ENCODE results near the gene STX5. TPM values are rescaled to one million over a fixed set of nuclear protein-coding genes. Genes with fewer than 3 reads are reported as not detected.

Gene STX5
- total and polyA plus RNA-seq, 3 experiments from 2014 or later = 34.7 to 37.2 (median 35.3) TPM

- Mint-ChIP-seq H3K4me1 (peaks cover 46 to 71% (median 51%) of the 10 kb centered on the region in 3 donors), H3K4me3 (peak overlapping the region in 6 of 7 donors; percentile 94 to 99 (median 98)), H3K27ac (peak overlapping the region; percentile 27 to 96 (median 91)), H3K27me3 (peaks cover 0 to 6% of the 10 kb centered on the region in 2 donors), H3K36me3 (peaks cover 6 to 52% (median 24%) of the 10 kb centered on the region in 3 donors), H3K9me3 (peaks cover 0 to 5% (median 0%) of the 10 kb centered on the region in 5 donors)
- Histone ChIP-seq H3K36me3 (ENCODE audit: insufficient read depth, low read length) (peaks cover 35% of the 10 kb centered on the region), H3K4me3 (ENCODE audit: low read length) (no peak overlapping the region), H3K27ac (ENCODE audit: low read depth, low read length) (no peak overlapping the region), H3K4me1 (ENCODE audit: insufficient read depth, low read length) (peaks cover 47% of the 10 kb centered on the region), H3K27me3 (ENCODE audit: insufficient read depth, low read length, poor library complexity, severe bottlenecking) (no peaks in the 10 kb centered on the region), H3K9me3 (ENCODE audit: low read length) (no peaks in the 10 kb centered on the region)
- no peak for DNase-seq
- POLR2A ChIA-PET = interaction anchor here (1.2 to 8.5 kb wide), 5 partner anchors 12 to 143 kb away, joined by 3 to 215 read pairs (median 5); partner anchors contain the start of genes SLC3A2, WDR74 and ZBTB3
- CTCF ChIA-PET = no interaction called here
Observed at GRCh38 chr11:62852523-62853188, 20.8 kb upstream of the STX5 start.

DNA sequence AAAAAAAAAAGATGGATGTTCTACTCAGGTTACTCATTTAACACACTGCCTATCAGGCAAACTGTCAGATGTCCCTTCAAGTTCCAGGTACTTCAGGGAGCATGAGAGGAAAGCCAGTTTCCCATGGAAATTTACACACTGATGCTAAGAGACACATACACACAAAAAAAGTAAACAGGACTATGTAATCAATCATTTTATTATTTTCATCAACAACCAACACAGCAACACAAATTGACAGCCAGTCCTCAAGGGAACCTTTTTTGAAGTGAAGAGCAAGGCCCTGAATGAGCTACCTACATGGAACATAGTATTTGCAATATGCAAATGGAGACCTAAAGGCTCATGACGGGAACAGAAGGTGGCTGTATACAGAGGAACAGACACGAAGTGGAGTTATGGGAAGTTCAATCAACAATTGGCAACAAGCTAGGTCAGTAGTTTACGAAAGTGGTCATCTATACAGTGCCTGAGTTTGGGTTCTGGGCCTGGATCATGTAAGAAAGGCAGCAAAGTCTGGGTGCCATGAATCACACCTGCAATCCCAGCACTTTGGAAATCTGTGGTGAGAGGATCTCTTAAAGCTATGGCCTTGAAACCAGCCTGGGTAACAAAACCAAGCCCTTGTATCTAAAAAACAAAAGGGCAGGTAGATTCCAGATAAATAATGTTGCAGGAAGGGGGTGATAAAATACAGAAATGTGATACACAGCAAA is 20.1 kb upstream of the STX5 start:
- Mint-ChIP-seq H3K4me3 (peak overlapping the region in 5 of 7 donors; percentile 2 to 89 (median 19)), H3K36me3 (peaks cover 6 to 52% (median 24%) of the 10 kb centered on the region in 3 donors), H3K27ac (peak overlapping the region; percentile 58 to 92 (median 86)), H3K27me3 (peaks cover 0 to 6% of the 10 kb centered on the region in 2 donors), H3K4me1 (peaks cover 46 to 67% (median 49%) of the 10 kb centered on the region in 3 donors), H3K9me3 (peaks cover 0 to 5% (median 0%) of the 10 kb centered on the region in 5 donors)
- no peak for DNase-seq
- no peak overlapping the region for H3K27ac ChIP-seq (ENCODE audit: low read depth, low read length)
- peaks cover 35% of the 10 kb centered on the region for H3K36me3 ChIP-seq (ENCODE audit: insufficient read depth, low read length)
- no peaks in the 10 kb centered on the region for H3K27me3 ChIP-seq (ENCODE audit: insufficient read depth, low read length, poor library complexity, severe bottlenecking)
- no peak overlapping the region for H3K4me3 ChIP-seq (ENCODE audit: low read length)
- peaks cover 47% of the 10 kb centered on the region for H3K4me1 ChIP-seq (ENCODE audit: insufficient read depth, low read length)
- no peaks in the 10 kb centered on the region for H3K9me3 ChIP-seq (ENCODE audit: low read length)
- CTCF ChIA-PET = no interaction called here
- POLR2A ChIA-PET = interaction anchor here (0.9 to 8.5 kb wide), 4 partner anchors 11 to 299 kb away, joined by 3 to 215 read pairs (median 5); partner anchors contain the start of genes WDR74 and ZBTB3

DNA sequence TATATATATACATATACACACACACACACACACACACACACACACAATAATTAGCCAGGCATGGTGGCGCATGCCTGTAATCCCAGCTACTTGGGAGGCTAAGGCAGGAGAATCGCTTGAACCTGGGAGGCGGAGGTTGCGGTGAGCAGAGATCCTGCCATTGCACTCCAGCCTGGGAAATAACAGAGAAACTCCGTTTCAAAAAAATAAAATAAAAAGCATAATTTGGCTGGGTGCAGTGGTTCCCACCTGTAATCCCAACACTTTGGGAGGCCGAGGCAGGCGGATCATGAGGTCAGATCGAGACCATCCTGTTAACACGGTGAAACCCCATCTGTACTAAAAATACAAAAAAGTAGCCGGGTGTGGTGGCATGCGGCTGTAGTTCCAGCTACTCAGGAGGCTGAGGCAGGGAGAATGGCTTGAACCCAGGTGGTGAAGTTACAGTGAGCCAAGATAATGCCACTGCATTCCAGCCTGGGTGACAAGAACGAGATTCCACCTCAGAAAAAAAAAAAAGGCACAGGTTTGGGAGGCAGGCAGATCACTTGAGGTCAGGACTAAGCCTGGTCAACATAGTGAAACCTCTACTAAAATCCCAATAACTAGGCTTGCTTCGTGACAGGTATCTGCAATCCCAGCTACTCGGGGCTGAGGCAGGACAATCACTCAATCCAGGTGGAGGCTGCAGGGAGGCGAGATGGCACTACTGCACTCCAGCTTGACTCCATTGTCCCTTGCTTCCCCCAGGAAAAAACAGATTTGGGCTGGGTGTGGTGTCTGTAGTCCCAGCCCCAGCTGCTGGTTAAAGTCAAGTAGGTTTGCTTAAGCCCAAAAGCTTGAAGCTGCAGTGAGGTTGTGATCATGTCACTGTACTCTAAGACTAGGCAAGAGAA is 19.3 kb upstream of the STX5 start:
- Histone ChIP-seq H3K27ac (ENCODE audit: low read depth, low read length) (no peak overlapping the region), H3K9me3 (ENCODE audit: low read length) (no peaks in the 10 kb centered on the region), H3K36me3 (ENCODE audit: insufficient read depth, low read length) (peaks cover 35% of the 10 kb centered on the region), H3K27me3 (ENCODE audit: insufficient read depth, low read length, poor library complexity, severe bottlenecking) (no peaks in the 10 kb centered on the region), H3K4me3 (ENCODE audit: low read length) (no peak overlapping the region), H3K4me1 (ENCODE audit: insufficient read depth, low read length) (peaks cover 41% of the 10 kb centered on the region)
- Mint-ChIP-seq H3K36me3 (peaks cover 6 to 52% (median 24%) of the 10 kb centered on the region in 3 donors), H3K27me3 (peaks cover 0 to 6% of the 10 kb centered on the region in 2 donors), H3K4me3 (peak overlapping the region in 2 of 7 donors; percentile 2 to 89), H3K9me3 (peaks cover 0 to 5% (median 0%) of the 10 kb centered on the region in 5 donors), H3K4me1 (peaks cover 42 to 62% (median 45%) of the 10 kb centered on the region in 3 donors), H3K27ac (peak overlapping the region; percentile 58 to 92 (median 86))
- DNase-seq = no peak
- POLR2A ChIA-PET = interaction anchor here (0.9 to 8.5 kb wide), 4 partner anchors 10 to 298 kb away, joined by 5 to 215 read pairs (median 5); partner anchors contain the start of genes TEX54, WDR74 and ZBTB3
- CTCF ChIA-PET = interaction anchor here (1.5 kb wide), 1 partner anchor 10 kb away, joined by 5 read pairs; no protein-coding TSS in a partner anchor

GRCh38 chr11:62847767-62848314 is 16.0 kb upstream of the STX5 start:
- Histone ChIP-seq H3K27me3 (ENCODE audit: insufficient read depth, low read length, poor library complexity, severe bottlenecking) (no peaks in the 10 kb centered on the region), H3K27ac (ENCODE audit: low read depth, low read length) (no peak overlapping the region), H3K4me3 (ENCODE audit: low read length) (no peak overlapping the region), H3K36me3 (ENCODE audit: insufficient read depth, low read length) (peaks cover 15% of the 10 kb centered on the region), H3K4me1 (ENCODE audit: insufficient read depth, low read length) (peaks cover 18% of the 10 kb centered on the region), H3K9me3 (ENCODE audit: low read length) (no peaks in the 10 kb centered on the region)
- H3K4me3 Mint-ChIP-seq = no peak overlapping the region
- H3K36me3 Mint-ChIP-seq = peaks cover 6 to 20% (median 9%) of the 10 kb centered on the region in 3 donors
- POLR2A ChIA-PET = no interaction called here
- H3K27ac Mint-ChIP-seq = peak overlapping the region in 2 of 8 donors; percentile 30 to 76
- no peaks in the 10 kb centered on the region for H3K9me3 Mint-ChIP-seq
- no peaks in the 10 kb centered on the region for H3K27me3 Mint-ChIP-seq
- no peak for DNase-seq
- peaks cover 10 to 34% (median 15%) of the 10 kb centered on the region in 3 donors for H3K4me1 Mint-ChIP-seq
- CTCF ChIA-PET = interaction anchor here (0.7 kb wide), 1 partner anchor 236 kb away, joined by 4 read pairs; no protein-coding TSS in a partner anchor

GRCh38 chr11:62846177-62846576 is 14.3 kb upstream of the STX5 start:
- ChIA-PET CTCF (interaction anchor here (1.9 kb wide), 1 partner anchor 9 kb away, joined by 4 read pairs; no protein-coding TSS in a partner anchor), POLR2A (interaction anchor here (0.6 kb wide), 1 partner anchor 1421 kb away, joined by 7 read pairs; no protein-coding TSS in a partner anchor)
- no peaks in the 10 kb centered on the region for H3K9me3 ChIP-seq (ENCODE audit: low read length)
- peaks cover 11% of the 10 kb centered on the region for H3K4me1 ChIP-seq (ENCODE audit: insufficient read depth, low read length)
- Mint-ChIP-seq H3K36me3 (peaks cover 0 to 3% (median 0%) of the 10 kb centered on the region in 3 donors), H3K4me3 (no peak overlapping the region), H3K27ac (no peak overlapping the region), H3K4me1 (peaks cover 0 to 17% (median 0%) of the 10 kb centered on the region in 3 donors), H3K9me3 (no peaks in the 10 kb centered on the region), H3K27me3 (no peaks in the 10 kb centered on the region)
- H3K4me3 ChIP-seq (ENCODE audit: low read length) = no peak overlapping the region
- no peaks in the 10 kb centered on the region for H3K27me3 ChIP-seq (ENCODE audit: insufficient read depth, low read length, poor library complexity, severe bottlenecking)
- no peak for DNase-seq
- H3K36me3 ChIP-seq (ENCODE audit: insufficient read depth, low read length) = no peaks in the 10 kb centered on the region
- H3K27ac ChIP-seq (ENCODE audit: low read depth, low read length) = no peak overlapping the region

- Histone ChIP-seq H3K4me3 (ENCODE audit: low read length) (no peak overlapping the region), H3K27ac (ENCODE audit: low read depth, low read length) (no peak overlapping the region), H3K27me3 (ENCODE audit: insufficient read depth, low read length, poor library complexity, severe bottlenecking) (no peaks in the 10 kb centered on the region), H3K36me3 (ENCODE audit: insufficient read depth, low read length) (no peaks in the 10 kb centered on the region), H3K9me3 (ENCODE audit: low read length) (no peaks in the 10 kb centered on the region), H3K4me1 (ENCODE audit: insufficient read depth, low read length) (peaks cover 10% of the 10 kb centered on the region)
- Mint-ChIP-seq H3K36me3 (peaks cover 0 to 9% (median 0%) of the 10 kb centered on the region in 3 donors), H3K4me3 (no peak overlapping the region), H3K27me3 (peaks cover 0 to 1% of the 10 kb centered on the region in 2 donors), H3K9me3 (no peaks in the 10 kb centered on the region), H3K4me1 (peaks cover 13 to 15% (median 15%) of the 10 kb centered on the region in 3 donors), H3K27ac (no peak overlapping the region)
- no peak for DNase-seq
- ChIA-PET CTCF (no interaction called here), POLR2A (interaction anchor here (1.3 kb wide), 2 partner anchors 10 to 11 kb away, joined by 4 to 5 read pairs; no protein-coding TSS in a partner anchor)
Observed at GRCh38 chr11:62844154-62844553, 12.3 kb upstream of the STX5 start.

GRCh38 chr11:62843466-62843865 is 11.6 kb upstream of the STX5 start:
- Histone ChIP-seq H3K27ac (ENCODE audit: low read depth, low read length) (no peak overlapping the region), H3K36me3 (ENCODE audit: insufficient read depth, low read length) (no peaks in the 10 kb centered on the region), H3K27me3 (ENCODE audit: insufficient read depth, low read length, poor library complexity, severe bottlenecking) (no peaks in the 10 kb centered on the region), H3K9me3 (ENCODE audit: low read length) (no peaks in the 10 kb centered on the region), H3K4me1 (ENCODE audit: insufficient read depth, low read length) (peaks cover 15% of the 10 kb centered on the region), H3K4me3 (ENCODE audit: low read length) (no peak overlapping the region)
- Mint-ChIP-seq H3K4me3 (peak overlapping the region in 1 of 7 donors; percentile 41), H3K27ac (peak overlapping the region in 2 of 8 donors; percentile 40 to 58), H3K9me3 (no peaks in the 10 kb centered on the region), H3K27me3 (peaks cover 0 to 1% of the 10 kb centered on the region in 2 donors), H3K36me3 (peaks cover 0 to 11% (median 0%) of the 10 kb centered on the region in 3 donors), H3K4me1 (peaks cover 17 to 20% (median 20%) of the 10 kb centered on the region in 3 donors)
- ChIA-PET POLR2A (interaction anchor here (0.7 to 5.0 kb wide), 2 partner anchors 9 to 87 kb away, joined by 11 to 215 read pairs; no protein-coding TSS in a partner anchor), CTCF (no interaction called here)
- no peak for DNase-seq
